Measurements from ENCODE around the gene BCAS4.

DNA sequence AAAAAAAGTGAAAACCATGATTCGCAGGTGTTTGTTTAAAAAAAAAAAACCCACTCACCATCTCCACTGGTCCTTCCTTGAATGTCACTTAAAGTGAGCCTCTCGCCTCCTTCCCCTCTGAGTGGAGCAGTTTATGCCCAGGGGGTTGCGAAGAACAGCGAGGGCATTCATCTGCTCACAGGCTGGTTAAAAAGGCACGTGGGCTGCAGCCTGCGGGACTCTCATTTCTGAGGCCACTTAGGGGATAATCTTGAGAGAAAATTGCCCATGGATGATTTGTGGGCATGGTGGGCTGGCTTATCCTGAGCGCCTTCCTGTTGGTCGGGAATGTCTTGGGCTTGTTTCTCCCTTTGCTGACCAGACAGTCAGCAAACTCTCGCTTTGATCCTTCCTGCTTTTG, 18.9 kb downstream of the BCAS4 start:
- TF ChIP-seq POLR2A (IDR thresholded peaks at IDR 0.05): no peak
- TF ChIP-seq, protein P1, sequence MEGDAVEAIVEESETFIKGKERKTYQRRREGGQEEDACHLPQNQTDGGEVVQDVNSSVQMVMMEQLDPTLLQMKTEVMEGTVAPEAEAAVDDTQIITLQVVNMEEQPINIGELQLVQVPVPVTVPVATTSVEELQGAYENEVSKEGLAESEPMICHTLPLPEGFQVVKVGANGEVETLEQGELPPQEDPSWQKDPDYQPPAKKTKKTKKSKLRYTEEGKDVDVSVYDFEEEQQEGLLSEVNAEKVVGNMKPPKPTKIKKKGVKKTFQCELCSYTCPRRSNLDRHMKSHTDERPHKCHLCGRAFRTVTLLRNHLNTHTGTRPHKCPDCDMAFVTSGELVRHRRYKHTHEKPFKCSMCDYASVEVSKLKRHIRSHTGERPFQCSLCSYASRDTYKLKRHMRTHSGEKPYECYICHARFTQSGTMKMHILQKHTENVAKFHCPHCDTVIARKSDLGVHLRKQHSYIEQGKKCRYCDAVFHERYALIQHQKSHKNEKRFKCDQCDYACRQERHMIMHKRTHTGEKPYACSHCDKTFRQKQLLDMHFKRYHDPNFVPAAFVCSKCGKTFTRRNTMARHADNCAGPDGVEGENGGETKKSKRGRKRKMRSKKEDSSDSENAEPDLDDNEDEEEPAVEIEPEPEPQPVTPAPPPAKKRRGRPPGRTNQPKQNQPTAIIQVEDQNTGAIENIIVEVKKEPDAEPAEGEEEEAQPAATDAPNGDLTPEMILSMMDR (IDR thresholded peaks at IDR 0.05): no peak

All from thyroid gland (tissue), 4 donors.